ENCODE data around the gene NABP1. TPM values are rescaled to one million over a fixed set of nuclear protein-coding genes. Genes with fewer than 3 reads are reported as not detected.

NABP1 gene
- total RNA-seq, 1 experiment from 2014 or later: 3.2 TPM

DNA sequence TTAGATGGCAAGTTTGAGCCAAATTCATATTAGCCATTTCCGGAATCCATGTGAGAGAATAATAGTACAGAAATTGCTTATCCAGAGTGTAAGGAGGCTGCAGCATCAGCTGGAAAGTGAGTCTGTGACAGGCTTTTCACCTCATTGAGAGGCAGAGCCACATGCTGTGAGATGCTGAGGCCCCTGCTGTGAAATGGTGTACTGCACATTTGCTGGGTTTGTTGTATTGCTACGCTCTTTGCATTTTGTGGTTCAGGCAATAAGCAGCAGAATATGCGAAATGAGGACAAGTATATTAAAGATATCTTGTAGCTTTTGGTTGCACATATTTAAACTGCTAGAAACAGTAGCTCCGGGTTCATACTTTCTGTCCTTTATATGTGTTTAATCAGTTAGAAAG is 37.0 kb downstream of the NABP1 start:
- Histone ChIP-seq H2BK15ac (ENCODE audit: low read depth, low read length) (no peak overlapping the region), H3K79me1 (ENCODE audit: insufficient read depth, low read depth, low read length, poor library complexity, severe bottlenecking) (no peaks in the 10 kb centered on the region), H3K27ac (ENCODE audit: insufficient read length, low read depth, low read length) (no peak overlapping the region), H3K18ac (ENCODE audit: insufficient read length, low read depth, low read length) (no peak overlapping the region), H3K9ac (ENCODE audit: extremely low read depth, insufficient read length, low read length) (no peak overlapping the region), H3K79me2 (ENCODE audit: insufficient read depth, low read length) (no peaks in the 10 kb centered on the region), H2AFZ (ENCODE audit: low read length) (no peak overlapping the region), H4K5ac (ENCODE audit: insufficient read length, low read depth, low read length) (no peak overlapping the region), H2BK12ac (ENCODE audit: insufficient read length, low read depth, low read length) (no peak overlapping the region), H3K4me1 (ENCODE audit: insufficient read depth, low read length) (no peaks in the 10 kb centered on the region), H3T11ph (ENCODE audit: low read length) (no peak overlapping the region), H2BK120ac (ENCODE audit: low read depth, low read length, poor library complexity, severe bottlenecking) (no peak overlapping the region), H3K27me3 (ENCODE audit: insufficient read depth, low read length) (no peaks in the 10 kb centered on the region), H2BK5ac (ENCODE audit: insufficient read length, low read length) (no peak overlapping the region), H4K91ac (ENCODE audit: insufficient read length, low read depth, low read length) (no peak overlapping the region), H4K8ac (replicated peaks; ENCODE audit: insufficient read length, low read depth, low read length) (no peak overlapping the region), H3K14ac (ENCODE audit: insufficient read depth, low read length) (no peak overlapping the region), H3K23ac (ENCODE audit: insufficient read length, low read depth, low read length) (no peak overlapping the region), H3K56ac (ENCODE audit: insufficient read length, low read depth, low read length) (no peak overlapping the region), H3K9me3 (ENCODE audit: control insufficient read depth, low read depth, low read length) (no peaks in the 10 kb centered on the region), H4K20me1 (ENCODE audit: control insufficient read depth, insufficient read depth, insufficient read length) (no peaks in the 10 kb centered on the region), H2BK20ac (ENCODE audit: low read depth, low read length, poor library complexity, severe bottlenecking) (no peak overlapping the region), H3K4me2 (ENCODE audit: insufficient read depth, insufficient read length, low read length) (no peak overlapping the region), H2AK5ac (ENCODE audit: insufficient read length, low read length) (no peak overlapping the region), H3K4ac (ENCODE audit: low read depth, low read length) (no peak overlapping the region), H3K23me2 (ENCODE audit: insufficient read length, low read depth, low read length, poor library complexity, severe bottlenecking) (no peaks in the 10 kb centered on the region)
- Mint-ChIP-seq H3K27me3 (ENCODE audit: low read depth) (no peaks in the 10 kb centered on the region), H3K4me3 (no peak overlapping the region), H3K27ac (no peak overlapping the region), H3K9me3 (no peaks in the 10 kb centered on the region), H3K4me1 (no peaks in the 10 kb centered on the region), H3K36me3 (ENCODE audit: insufficient read depth in 1 of 3, low read depth in 3 of 3) (no peaks in the 10 kb centered on the region; a peak in 1 of 7 replicates)
- no peak for TF ChIP-seq CTCF (conservative IDR thresholded peaks at IDR 0.05)
- WGBS (ENCODE audit: extremely low coverage, insufficient read length, low lambda C conversion rate): no CpG with 5 or more reads among the region's 4 CpGs
- DNase-seq: no peak

All from H9 (cell line).